ENCODE data around the gene WIPF1. TPM values are rescaled to one million over a fixed set of nuclear protein-coding genes. Genes with fewer than 3 reads are reported as not detected.

The WIPF1 gene
- total RNA-seq, 1 donor from 2014 or later = 21.2 TPM

GRCh38 chr2:174621323-174621722 lies 23.7 kb upstream of the WIPF1 start:
- DNase-seq (ENCODE audit: low spot score) = no peak

- DNase-seq (ENCODE audit: low spot score) = no peak
Observed at GRCh38 chr2:174618179-174618578, 20.6 kb upstream of the WIPF1 start.

- DNase-seq (ENCODE audit: low spot score) = no peak
Observed at GRCh38 chr2:174617718-174618117, 20.1 kb upstream of the WIPF1 start.

- DNase-seq (ENCODE audit: low spot score) = no peak
Observed at GRCh38 chr2:174617120-174617519, 19.5 kb upstream of the WIPF1 start.

- peak; percentile 65 for DNase-seq (ENCODE audit: low spot score)
Observed at GRCh38 chr2:174615871-174616436, 18.4 kb upstream of the WIPF1 start.

- DNase-seq (ENCODE audit: low spot score) = no peak
Observed at GRCh38 chr2:174614261-174614660, 16.7 kb upstream of the WIPF1 start.

GRCh38 chr2:174613531-174613930 lies 15.9 kb upstream of the WIPF1 start:
- DNase-seq (ENCODE audit: low spot score) = no peak

GRCh38 chr2:174612970-174613369 lies 15.4 kb upstream of the WIPF1 start:
- no peak for DNase-seq (ENCODE audit: low spot score)

- DNase-seq (ENCODE audit: low spot score) = no peak
Observed at GRCh38 chr2:174611854-174612253, 14.2 kb upstream of the WIPF1 start.

GRCh38 chr2:174611006-174611405 lies 13.4 kb upstream of the WIPF1 start:
- DNase-seq (ENCODE audit: low spot score) = no peak

GRCh38 chr2:174610243-174610995 lies 12.8 kb upstream of the WIPF1 start:
- no peak for DNase-seq (ENCODE audit: low spot score)

GRCh38 chr2:174609261-174609660 lies 11.7 kb upstream of the WIPF1 start:
- DNase-seq (ENCODE audit: low spot score) = no peak

GRCh38 chr2:174608866-174609214 lies 11.2 kb upstream of the WIPF1 start:
- DNase-seq (ENCODE audit: low spot score) = no peak

- no peak for DNase-seq (ENCODE audit: low spot score)
Observed at GRCh38 chr2:174607989-174608865, 10.6 kb upstream of the WIPF1 start.

GRCh38 chr2:174607584-174607983 lies 10.0 kb upstream of the WIPF1 start:
- no peak for DNase-seq (ENCODE audit: low spot score)

GRCh38 chr2:174606336-174606735 lies 8.7 kb upstream of the WIPF1 start:
- peak; percentile 83 for DNase-seq (ENCODE audit: low spot score)

GRCh38 chr2:174605687-174606086 lies 8.1 kb upstream of the WIPF1 start:
- peak; percentile 49 for DNase-seq (ENCODE audit: low spot score)

GRCh38 chr2:174603280-174603679 lies 5.7 kb upstream of the WIPF1 start:
- DNase-seq (ENCODE audit: low spot score) = peak; percentile 40

GRCh38 chr2:174602745-174603144 lies 5.1 kb upstream of the WIPF1 start:
- no peak for DNase-seq (ENCODE audit: low spot score)

- DNase-seq (ENCODE audit: low spot score) = no peak
Observed at GRCh38 chr2:174600349-174600748, 2.7 kb upstream of the WIPF1 start.

- no peak for DNase-seq (ENCODE audit: low spot score)
Observed at GRCh38 chr2:174599310-174599921, 1.8 kb upstream of the WIPF1 start.

- DNase-seq (ENCODE audit: low spot score) = no peak
Observed at GRCh38 chr2:174597009-174597344, 627 bp downstream of the WIPF1 start.

All from umbilical cord (tissue), 2 donors.